HepG2 (cell line): ENCODE measurements around the gene ALPL. TPM values are rescaled to one million over a fixed set of nuclear protein-coding genes. Genes with fewer than 3 reads are reported as not detected.

Experiments used
- ATAC-seq: fragments of 200-7000 bp; cut with Tn5 transposase; 3 replicates; pipeline ENCODE4 v1.9.1; 2020; ENCODE audit warnings: mild to moderate bottlenecking, moderate library complexity
- Bru-seq: library from RNA; stranded (reverse); fragments of 400-500 nt; gene quantifications from one replicate; lab custom pipeline; 2021; lab: Mats Ljungman, UMichigan
- BruChase-seq, 2 experiments: library from RNA; stranded (reverse); fragments of 400-500 nt; gene quantifications; one replicate each; lab custom pipeline; 2021; lab: Mats Ljungman, UMichigan
- BruUV-seq: library from RNA; stranded (reverse); fragments of 400-500 nt; replicated peaks from 2 replicates; lab custom pipeline; 2021; lab: Mats Ljungman, UMichigan
- CTCF ChIA-PET: fragments of 300-600 bp; formaldehyde crosslinking; extraction: SDS; loops from one replicate; lab custom pipeline; 2021; ENCODE audit warnings: low total read pairs, inconsistent platforms, low intra/inter-chr PET ratio; lab: Yijun Ruan, JAX
- POLR2A ChIA-PET: fragments of 350-600 bp; sonication (Branson Sonifier 250); formaldehyde crosslinking; loops from one replicate; lab custom pipeline; 2020; ENCODE audit warnings: antibody characterized with exemption, inconsistent platforms; lab: Yijun Ruan, JAX
- DNase-seq: peaks from one replicate; pipeline ENCODE4 v3.0.0-alpha.2; 2015; ENCODE audit warnings: low spot score
- FAIRE-seq: peaks from 3 replicates; lab custom pipeline; 2011; peaks lifted over from hg19 to GRCh38; lab: Jason Lieb, UNC
- H2AFZ ChIP-seq: one replicate; pipeline ENCODE4 v1.6.1; 2011; ENCODE audit warnings: low read length, inconsistent platforms
- H3K27ac ChIP-seq: fragments of 300-600 bp; 3 replicates; pipeline ENCODE4 v1.8.0; 2011; ENCODE audit warnings: mixed run types, mild to moderate bottlenecking, mixed read lengths, low read length, inconsistent platforms; ENCODE audit not compliant: insufficient read depth; ENCODE audit errors: extremely low read length
- H3K27me3 ChIP-seq, 2 experiments: fragments of 200-600 bp in 1 of 2; 2 replicates in 1 of 2; 3 replicates in 1 of 2; pipeline versions ENCODE4 v1.6.0 to v1.8.0; 2011; ENCODE audit warnings: low read length in 2 of 2, mild to moderate bottlenecking in 2 of 2, moderate library complexity in 2 of 2, inconsistent platforms in 1 of 2; ENCODE audit not compliant: insufficient read depth in 2 of 2, control insufficient read depth in 1 of 2
- H3K36me3 ChIP-seq, 2 experiments: fragments of 200-600 bp in 1 of 2; replicated peaks in 1 of 2; 2 replicates in 1 of 2; 3 replicates in 1 of 2; pipeline versions ENCODE4 v1.5.1 to v1.8.0; 2011; ENCODE audit warnings: low read length in 2 of 2, inconsistent platforms in 1 of 2; ENCODE audit not compliant: insufficient read depth in 2 of 2, control insufficient read depth in 1 of 2
- H3K4me1 ChIP-seq: 2 replicates; pipeline ENCODE4 v1.5.1; 2012; ENCODE audit warnings: low read length, inconsistent platforms; ENCODE audit not compliant: insufficient read depth
- H3K4me2 ChIP-seq: 2 replicates; pipeline ENCODE4 v1.6.0; 2011; ENCODE audit warnings: low read depth, low read length, inconsistent platforms
- H3K4me3 ChIP-seq, 3 experiments: fragments of 200-600 bp in 1 of 3; sonication (generic), shearing (Covaris generic) in 1 of 3; replicated peaks in 1 of 3; 2 replicates each; pipeline ENCODE4 v1.5.1; 2011 to 2016; ENCODE audit warnings: low read length in 3 of 3, inconsistent platforms in 2 of 3, low read depth in 2 of 3, mild to moderate bottlenecking in 2 of 3, control low read depth in 1 of 3, mixed read lengths in 1 of 3; ENCODE audit not compliant: insufficient read depth in 1 of 3
- H3K79me2 ChIP-seq: one replicate; pipeline ENCODE4 v1.6.1; 2011; ENCODE audit warnings: low read length, inconsistent platforms; ENCODE audit not compliant: insufficient read depth
- H3K9ac ChIP-seq: 2 replicates; pipeline ENCODE4 v1.6.0; 2011; ENCODE audit warnings: mild to moderate bottlenecking, low read depth, low read length, inconsistent platforms; ENCODE audit not compliant: insufficient read depth
- H3K9me3 ChIP-seq: 2 replicates; pipeline ENCODE4 v1.5.1; 2012; ENCODE audit warnings: mild to moderate bottlenecking, low read length
- H4K20me1 ChIP-seq: 2 replicates; pipeline ENCODE4 v1.6.0; 2011; ENCODE audit warnings: inconsistent platforms, mild to moderate bottlenecking, low read length, moderate library complexity; ENCODE audit not compliant: insufficient read depth
- ELF3 ChIP-seq: IDR thresholded peaks from 2 replicates; pipeline ENCODE4 v1.6.1; 2016; ENCODE audit warnings: missing genetic modification reagents, missing compliant biosample characterization
- HNRNPL ChIP-seq: fragments of 200-400 bp; formaldehyde crosslinking; IDR thresholded peaks from 2 replicates; pipeline ENCODE4 v1.6.1; 2017; ENCODE audit warnings: mild to moderate bottlenecking, low read depth, low read length
- WGBS: methylation state at CpG from one replicate; pipeline ENCODE4 v1.1.6; 2017; ENCODE audit warnings: low lambda C conversion rate; 5-methylcytosine and 5-hydroxymethylcytosine counted together
- in situ Hi-C: cut with HindIII; loops from 2 replicates; pipeline ENCODE4 v1.10.0; 2017; ENCODE audit warnings: low pct_unique_long_range_greater_than_20kb; ENCODE audit not compliant: extremely low pct_ligation_motif_present
- intact Hi-C: fragments of 100-400 bp; cut with micrococcal nuclease; formaldehyde crosslinking; loops from one replicate; pipeline ENCODE4 v1.10.0; 2022; ENCODE audit not compliant: unreplicated experiment
- long read RNA-seq, 2 experiments: library from RNA in 1 of 2; library from polyadenylated mRNA in 1 of 2; stranded (forward) in 1 of 2; unstranded in 1 of 2; transcript quantifications; one replicate each; pipeline ENCODE4 v2.0.0, GENCODE V29; 2019 to 2022
- polyA minus RNA-seq, 3 experiments: library from RNA; depleted of rRNA, polyadenylated mRNA; stranded (reverse); fragments of >200 nt; gene quantifications; 2 replicates each; pipeline ENCODE4 v1.2.3, GENCODE V29; 2011; ENCODE audit warnings: low replicate concordance in 1 of 3
- polyA plus RNA-seq, 8 experiments: library from polyadenylated mRNA; depleted of rRNA in 3 of 8; stranded (reverse) in 7 of 8; unstranded in 1 of 8; fragments of >200 nt; fragmentation: Illumina TruSeq in 4 of 8; extraction: Trizol in 4 of 8; gene quantifications; 2 replicates each; pipeline versions ENCODE4 v1.2.1 to v1.2.3, GENCODE V29; 2011 to 2016; ENCODE audit warnings: low read depth in 4 of 8, missing spikeins in 1 of 8, mixed read lengths in 1 of 8; ENCODE audit not compliant: insufficient read depth in 1 of 8
- total RNA-seq, 5 experiments: library from RNA; depleted of rRNA; stranded (reverse); fragments of >200 nt; fragmentation: Illumina TruSeq; extraction: Trizol; gene quantifications; 2 replicates each; pipeline ENCODE4 v1.2.3, GENCODE V29; 2016; ENCODE audit warnings: low read depth in 1 of 5

The ALPL gene
- total RNA-seq (2016; rRNA removed; fragmentation: Illumina TruSeq; extraction: Trizol): not detected in 2 replicates
- not detected in 2 replicates for total RNA-seq (2016; cell fraction: cytosol; rRNA removed; fragmentation: Illumina TruSeq; extraction: Trizol; ENCODE audit: low read depth)
- total RNA-seq (2016; cell fraction: insoluble cytoplasmic fraction; rRNA removed; fragmentation: Illumina TruSeq; extraction: Trizol): not detected in 2 replicates
- total RNA-seq (2016; cell fraction: membrane; rRNA removed; fragmentation: Illumina TruSeq; extraction: Trizol): not detected in 2 replicates
- not detected in 2 replicates for total RNA-seq (2016; cell fraction: nucleus; rRNA removed; fragmentation: Illumina TruSeq; extraction: Trizol)
- 0.12 and 0.20 TPM in 2 replicates for polyA plus RNA-seq (2011; rRNA removed)
- polyA plus RNA-seq (2011; cell fraction: cytosol; rRNA removed): 0.18 and 0.23 TPM in 2 replicates
- polyA plus RNA-seq (2011; cell fraction: nucleus; rRNA removed): 0.17 and 0.27 TPM in 2 replicates
- polyA plus RNA-seq (2012): not detected in 2 replicates
- 0.09 TPM in 1 of 2 replicates, not detected in the other for polyA plus RNA-seq (2016; cell fraction: cytosol; fragmentation: Illumina TruSeq; extraction: Trizol; ENCODE audit: low read depth)
- polyA plus RNA-seq (2016; cell fraction: insoluble cytoplasmic fraction; fragmentation: Illumina TruSeq; extraction: Trizol; ENCODE audit: low read depth): not detected in 2 replicates
- polyA plus RNA-seq (2016; cell fraction: membrane; fragmentation: Illumina TruSeq; extraction: Trizol; ENCODE audit: low read depth): 0.15 TPM in 1 of 2 replicates, not detected in the other
- polyA plus RNA-seq (2016; cell fraction: nucleus; fragmentation: Illumina TruSeq; extraction: Trizol; ENCODE audit: insufficient read depth, low read depth): 0.30 TPM in 1 of 2 replicates, not detected in the other
- polyA minus RNA-seq (2011; rRNA and poly(A)+ RNA removed; ENCODE audit: low replicate concordance): 1.3 TPM in 1 of 2 replicates, not detected in the other
- polyA minus RNA-seq (2011; cell fraction: cytosol; rRNA and poly(A)+ RNA removed): not detected in 2 replicates
- polyA minus RNA-seq (2011; cell fraction: nucleus; rRNA and poly(A)+ RNA removed): not detected in 2 replicates
- Bru-seq, nascent RNA: percentile 6 among the genes with signal in this experiment
- BruChase-seq, experiment 1, labeled RNA remaining after a 6-hour chase: percentile 2 among the genes with signal in this experiment
- BruChase-seq, experiment 2, labeled RNA remaining after a 2-hour chase: percentile 2 among the genes with signal in this experiment
- long read RNA-seq, experiment 1, partial matches to known transcripts: 0 of 2 reads
- long read RNA-seq, experiment 1, other reads (novel, unspliced or antisense): 0 of 2 reads
- long read RNA-seq, experiment 2: 0 reads

GRCh38 chr1:21509351-21510112 is at the start of gene ALPL:
ALPL (plus strand) TSS chr1:21509423; CDS start chr1:21554082, 44,659 bp downstream.
- no TSS peak for BruUV-seq
- POLR2A ChIA-PET: no interaction called here
- H2AFZ ChIP-seq: no peak within 1 kb of the TSS

More at GRCh38 chr1:21509351-21510112, at the start of gene ALPL:
- intact Hi-C loops: no loop called here
- in situ Hi-C loops: loop anchor here (5.0 kb wide), 2 partner anchors 58 to 148 kb away; no protein-coding TSS in a partner anchor
- H4K20me1 ChIP-seq: no peaks in the 10 kb centered on the region
- peak within 1 kb of the TSS; percentile 9 to 59 (median 40) for H3K4me3 ChIP-seq
- WGBS: 70% methylated on average over 30 of the region's 67 CpGs
- 0 out of 2 replicates have a peak, but pooled peaks have one; percentile 38 for TF ChIP-seq HNRNPL
- TF ChIP-seq ELF3 (CRISPR knock-in tag): no peak
- H3K27me3 ChIP-seq: peaks cover 5 to 71% of the 10 kb centered on the region in 2 experiments; a peak in 4 of 5 replicates
- no peaks in the 10 kb centered on the region for H3K79me2 ChIP-seq
- no peak for FAIRE-seq
- H3K36me3 ChIP-seq: no peaks in the 10 kb centered on the region
- no peak for DNase-seq
- no peak within 1 kb of the TSS for H3K9ac ChIP-seq
- H3K4me1 ChIP-seq: peaks cover 17% of the 10 kb centered on the region
- H3K27ac ChIP-seq: no peak within 1 kb of the TSS
- CTCF ChIA-PET: no interaction called here
- H3K9me3 ChIP-seq: no peaks in the 10 kb centered on the region
- peak; percentile 13; the same call in 2 of the 3 replicates for ATAC-seq
- H3K4me2 ChIP-seq: peak within 1 kb of the TSS; percentile 73
